Measurements from ENCODE around the gene SMIM38.

GRCh38 chr11:69180726-69181125 lies 25.0 kb downstream of the SMIM38 start:
- TF ChIP-seq CTCF (IDR thresholded peaks at IDR 0.05) (no peak), POLR2A (IDR thresholded peaks at IDR 0.05) (no peak), POLR2AphosphoS5 (IDR thresholded peaks at IDR 0.05) (no peak)

Data from breast epithelium (tissue), 3 donors.